ENCODE data around the gene NTHL1.

Gene NTHL1

DNA sequence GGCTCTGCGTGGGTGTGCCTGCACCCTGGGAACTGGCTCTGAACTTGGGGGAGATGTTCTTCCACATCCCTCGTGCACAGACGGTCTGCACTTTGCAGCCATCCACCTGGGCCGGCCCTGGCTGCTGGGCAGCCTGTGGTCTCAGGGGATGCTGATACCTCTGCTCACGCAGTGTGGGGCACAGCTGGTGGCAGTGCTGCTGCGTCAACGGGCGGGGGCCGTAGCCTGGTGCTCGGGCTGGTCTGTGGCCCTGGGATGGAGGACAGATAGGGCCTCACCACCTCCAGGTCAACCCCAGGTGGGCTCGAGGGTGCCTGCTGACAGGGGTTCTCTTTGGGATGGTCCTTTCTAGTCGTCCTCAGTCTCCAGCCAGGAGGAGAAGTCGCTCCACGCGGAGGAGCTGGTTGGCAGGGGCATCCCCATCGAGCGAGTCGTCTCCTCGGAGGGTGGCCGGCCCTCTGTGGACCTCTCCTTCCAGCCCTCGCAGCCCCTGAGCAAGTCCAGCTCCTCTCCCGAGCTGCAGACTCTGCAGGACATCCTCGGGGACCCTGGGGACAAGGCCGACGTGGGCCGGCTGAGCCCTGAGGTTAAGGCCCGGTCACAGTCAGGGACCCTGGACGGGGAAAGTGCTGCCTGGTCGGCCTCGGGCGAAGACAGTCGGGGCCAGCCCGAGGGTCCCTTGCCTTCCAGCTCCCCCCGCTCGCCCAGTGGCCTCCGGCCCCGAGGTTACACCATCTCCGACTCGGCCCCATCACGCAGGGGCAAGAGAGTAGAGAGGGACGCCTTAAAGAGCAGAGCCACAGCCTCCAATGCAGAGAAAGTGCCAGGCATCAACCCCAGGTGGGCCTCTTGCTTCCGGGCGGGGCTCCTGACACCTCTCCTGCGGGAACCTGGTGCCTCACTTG is 36.5 kb upstream of the NTHL1 start:
- DNase-seq = no peak

GRCh38 chr16:2083409-2083808 is 35.8 kb upstream of the NTHL1 start:
- no peak for DNase-seq

- DNase-seq = no peak
These were observed 35.3 kb upstream of the NTHL1 start for GRCh38 chr16:2082983-2083364.

GRCh38 chr16:2082171-2082982 is 34.7 kb upstream of the NTHL1 start:
- DNase-seq = no peak

DNA sequence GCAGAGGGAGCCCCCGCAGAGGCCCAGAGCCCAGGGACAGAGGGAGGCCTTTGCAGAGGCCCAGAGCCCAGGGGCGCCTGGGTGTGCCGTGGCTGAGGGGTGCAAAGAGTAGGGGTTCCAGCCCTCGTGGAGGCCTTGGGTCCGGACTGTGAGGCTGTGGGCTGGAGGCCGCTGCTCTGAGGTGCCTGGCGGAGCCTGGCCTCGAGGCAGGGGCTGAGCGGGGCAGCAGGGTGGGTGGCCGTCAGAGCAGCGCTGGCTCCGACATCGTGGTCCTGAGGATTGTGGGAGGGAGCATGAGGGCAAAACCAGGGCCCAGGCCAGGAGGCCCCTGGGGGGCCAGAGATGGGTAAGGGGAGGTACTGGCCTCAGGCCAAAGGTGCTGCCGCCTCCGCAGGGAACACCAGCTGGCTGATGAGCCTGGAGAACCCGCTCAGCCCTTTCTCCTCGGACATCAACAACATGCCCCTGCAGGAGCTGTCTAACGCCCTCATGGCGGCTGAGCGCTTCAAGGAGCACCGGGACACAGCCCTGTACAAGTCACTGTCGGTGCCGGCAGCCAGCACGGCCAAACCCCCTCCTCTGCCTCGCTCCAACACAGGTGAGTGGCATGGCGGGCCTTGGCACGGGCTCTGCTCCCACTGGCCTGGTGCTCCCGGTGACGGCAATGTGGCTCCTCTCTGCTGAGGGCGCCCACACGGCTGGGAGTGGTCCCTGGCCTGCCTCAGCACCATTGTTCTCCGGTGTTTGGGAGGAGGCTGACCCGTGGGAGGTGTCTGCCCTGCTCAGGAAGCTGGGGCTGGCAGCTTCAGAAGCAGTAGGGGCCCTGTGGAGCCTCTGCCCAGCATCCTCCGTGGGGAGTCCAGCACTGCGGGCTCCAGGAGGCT is 33.8 kb upstream of the NTHL1 start:
- DNase-seq = no peak

DNA sequence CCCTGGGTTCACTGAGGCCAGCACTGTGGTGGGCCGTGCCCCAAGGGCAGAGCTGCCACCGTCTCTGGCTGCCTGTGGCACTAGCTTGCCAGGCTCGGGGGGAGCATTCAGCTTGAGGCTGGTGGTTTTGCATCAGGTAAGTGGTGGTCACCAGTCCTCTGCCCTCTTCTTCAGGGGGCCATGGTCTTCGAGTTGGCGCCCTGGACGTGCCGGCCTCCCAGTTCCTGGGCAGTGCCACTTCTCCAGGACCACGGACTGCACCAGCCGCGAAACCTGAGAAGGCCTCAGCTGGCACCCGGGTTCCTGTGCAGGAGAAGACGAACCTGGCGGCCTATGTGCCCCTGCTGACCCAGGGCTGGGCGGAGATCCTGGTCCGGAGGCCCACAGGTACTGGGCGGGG is 32.4 kb upstream of the NTHL1 start:
- DNase-seq = no peak

DNA sequence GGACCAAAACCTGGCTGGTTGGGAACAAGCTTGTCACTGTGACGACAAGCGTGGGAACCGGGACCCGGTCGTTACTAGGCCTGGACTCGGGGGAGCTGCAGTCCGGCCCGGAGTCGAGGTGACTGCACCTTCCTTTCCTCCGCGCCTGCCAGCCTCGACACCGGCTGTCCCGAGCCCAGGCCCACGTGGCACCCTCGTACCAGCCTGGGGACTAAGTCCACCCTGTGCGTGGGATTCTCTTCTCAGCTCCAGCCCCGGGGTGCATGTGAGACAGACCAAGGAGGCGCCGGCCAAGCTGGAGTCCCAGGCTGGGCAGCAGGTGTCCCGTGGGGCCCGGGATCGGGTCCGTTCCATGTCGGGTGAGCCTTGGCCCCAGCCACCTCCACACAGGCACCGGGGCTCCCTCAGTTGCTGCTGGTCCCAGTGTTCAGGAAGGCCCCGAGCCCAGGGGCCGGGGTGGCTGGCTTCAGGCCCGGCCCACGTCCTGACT is 31.7 kb upstream of the NTHL1 start:
- no peak for DNase-seq

- no peak for DNase-seq
These were observed 31.1 kb upstream of the NTHL1 start for GRCh38 chr16:2078691-2079090.

GRCh38 chr16:2078096-2078495 is 30.5 kb upstream of the NTHL1 start:
- DNase-seq = no peak

DNA sequence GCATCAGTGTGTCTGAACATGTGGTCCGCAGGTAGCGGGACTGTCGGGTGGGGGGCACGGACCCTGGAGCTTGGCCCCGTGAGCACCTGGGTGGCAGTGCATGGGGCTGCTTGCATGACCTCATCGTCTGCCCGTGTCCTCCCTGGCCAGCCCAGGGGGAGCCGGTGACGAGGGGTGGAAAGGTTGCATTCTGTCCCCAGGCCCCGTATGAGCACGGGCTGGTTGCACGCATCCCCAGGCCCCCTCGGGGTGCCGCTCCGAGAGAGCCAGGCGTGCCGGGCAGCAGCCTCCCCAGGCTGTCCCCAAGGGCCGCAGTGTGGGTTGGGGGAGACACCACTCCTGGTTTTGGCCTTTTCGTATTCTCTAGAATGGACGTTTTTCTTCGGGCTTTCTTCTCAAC is 30.1 kb upstream of the NTHL1 start:
- no peak for DNase-seq

DNA sequence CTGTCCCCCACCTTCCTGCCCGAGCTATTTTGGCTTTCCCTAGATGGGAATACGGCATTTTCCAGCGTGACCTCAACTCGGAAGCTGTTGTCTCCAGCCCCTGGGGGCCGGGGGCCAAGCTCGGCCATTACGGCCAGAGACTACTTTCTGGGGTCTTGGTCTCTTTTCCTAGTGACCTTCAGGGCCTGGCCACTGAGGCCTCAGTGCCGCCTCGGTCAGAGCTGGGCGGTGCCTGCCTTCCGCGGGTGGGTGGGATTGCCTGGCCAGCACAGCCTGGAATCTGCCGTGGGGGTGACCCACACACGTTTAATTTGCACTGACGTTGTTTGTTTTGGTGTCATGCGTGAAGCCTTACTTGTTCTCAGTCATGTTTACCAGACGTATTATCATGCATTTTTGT is 29.4 kb upstream of the NTHL1 start:
- DNase-seq = no peak

GRCh38 chr16:2076072-2076865 is 28.6 kb upstream of the NTHL1 start:
- DNase-seq = no peak

DNA sequence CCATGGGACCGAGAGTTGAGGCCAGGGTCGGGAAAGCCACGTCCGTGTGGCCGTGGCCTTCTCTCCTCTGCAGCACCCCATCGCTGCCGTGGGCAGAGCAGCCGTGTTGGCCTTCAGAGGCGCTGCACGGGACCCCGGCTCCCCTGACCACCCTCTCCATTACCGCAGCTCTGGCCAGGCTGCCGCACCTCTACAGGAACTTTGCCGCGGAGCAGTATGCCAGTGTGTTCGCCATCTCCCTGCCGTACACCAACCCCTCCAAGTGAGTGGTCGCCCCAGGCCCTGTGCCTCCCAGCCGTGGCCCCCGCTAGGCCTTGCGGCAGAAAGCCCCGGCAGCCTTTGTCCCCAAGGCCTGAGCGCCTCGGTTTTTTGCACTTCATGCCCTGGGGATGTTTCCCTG is 28.0 kb upstream of the NTHL1 start:
- DNase-seq = no peak

- no peak for DNase-seq
These were observed 26.4 kb upstream of the NTHL1 start for GRCh38 chr16:2074071-2074470.

- no peak for DNase-seq
These were observed 25.3 kb upstream of the NTHL1 start for GRCh38 chr16:2072926-2073325.

- DNase-seq = no peak
These were observed 24.0 kb upstream of the NTHL1 start for GRCh38 chr16:2071454-2072202.

- DNase-seq = no peak
These were observed 23.2 kb upstream of the NTHL1 start for GRCh38 chr16:2070576-2071453.

GRCh38 chr16:2066139-2066538 is 18.5 kb upstream of the NTHL1 start:
- no peak for DNase-seq

DNA sequence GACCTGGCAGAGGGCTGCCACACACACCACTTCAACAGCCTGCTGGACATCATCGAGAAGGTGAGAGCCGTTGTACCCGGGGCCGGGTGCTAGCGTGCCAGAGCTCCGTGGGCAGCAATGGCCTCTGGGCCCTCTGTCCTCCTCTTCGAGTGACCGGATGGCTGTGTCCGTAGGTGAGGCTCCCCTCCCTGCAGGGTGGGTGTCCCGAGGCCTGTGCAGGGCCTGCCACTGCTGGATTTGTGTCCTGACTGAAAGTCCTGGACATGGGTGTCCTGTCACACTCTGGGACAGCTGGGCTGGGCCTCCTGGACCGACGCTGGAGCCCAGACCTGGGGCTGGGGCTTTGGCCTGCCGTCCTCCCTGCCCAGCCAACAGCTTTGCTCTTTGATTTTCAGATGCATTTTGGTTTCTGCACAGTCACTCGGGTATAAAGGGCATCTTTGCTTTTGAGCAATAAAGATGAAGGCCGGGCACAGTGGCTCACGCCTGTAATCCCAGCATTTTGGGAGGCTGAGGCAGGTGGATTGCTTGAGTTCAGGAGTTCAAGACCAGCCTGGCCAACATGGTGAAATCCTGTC is 16.8 kb upstream of the NTHL1 start:
- DNase-seq = no peak

GRCh38 chr16:2063861-2064260 is 16.2 kb upstream of the NTHL1 start:
- no peak for DNase-seq
